ENCODE results near the gene NPDC1. TPM values are rescaled to one million over a fixed set of nuclear protein-coding genes. Genes with fewer than 3 reads are reported as not detected.

NPDC1 gene
- total RNA-seq, 1 donor from 2014 or later: 63.9 TPM

DNA sequence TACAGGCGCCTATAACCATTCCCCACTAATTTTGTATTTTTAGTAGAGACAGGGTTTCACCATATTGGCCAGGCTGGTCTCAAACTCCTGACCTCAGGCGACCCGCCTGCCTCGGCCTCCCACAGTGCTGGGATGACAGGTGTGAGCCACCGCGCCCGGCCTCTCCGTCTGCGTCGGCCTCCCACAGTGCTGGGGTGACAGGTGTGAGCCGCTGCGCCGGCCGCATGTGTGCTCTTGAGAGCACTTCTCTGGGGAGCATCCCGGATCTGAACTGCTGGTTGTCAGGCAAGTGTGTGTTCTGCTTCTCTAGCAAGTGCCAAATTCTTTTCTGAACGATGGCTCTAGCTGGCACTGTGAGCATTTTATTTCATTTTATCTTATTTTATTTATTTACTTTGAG, 11.6 kb upstream of the NPDC1 start:
- H3K4me3 ChIP-seq: no peak overlapping the region
- intact Hi-C loops (cut with micrococcal nuclease): no loop called here
- no peaks in the 10 kb centered on the region for H3K9me3 ChIP-seq (replicated peaks)
- peaks cover 23% of the 10 kb centered on the region for H3K27me3 ChIP-seq (ENCODE audit: low read depth)
- H3K36me3 ChIP-seq: no peaks in the 10 kb centered on the region
- H3K4me1 ChIP-seq: peaks cover 52% of the 10 kb centered on the region
- TF ChIP-seq, protein P1, sequence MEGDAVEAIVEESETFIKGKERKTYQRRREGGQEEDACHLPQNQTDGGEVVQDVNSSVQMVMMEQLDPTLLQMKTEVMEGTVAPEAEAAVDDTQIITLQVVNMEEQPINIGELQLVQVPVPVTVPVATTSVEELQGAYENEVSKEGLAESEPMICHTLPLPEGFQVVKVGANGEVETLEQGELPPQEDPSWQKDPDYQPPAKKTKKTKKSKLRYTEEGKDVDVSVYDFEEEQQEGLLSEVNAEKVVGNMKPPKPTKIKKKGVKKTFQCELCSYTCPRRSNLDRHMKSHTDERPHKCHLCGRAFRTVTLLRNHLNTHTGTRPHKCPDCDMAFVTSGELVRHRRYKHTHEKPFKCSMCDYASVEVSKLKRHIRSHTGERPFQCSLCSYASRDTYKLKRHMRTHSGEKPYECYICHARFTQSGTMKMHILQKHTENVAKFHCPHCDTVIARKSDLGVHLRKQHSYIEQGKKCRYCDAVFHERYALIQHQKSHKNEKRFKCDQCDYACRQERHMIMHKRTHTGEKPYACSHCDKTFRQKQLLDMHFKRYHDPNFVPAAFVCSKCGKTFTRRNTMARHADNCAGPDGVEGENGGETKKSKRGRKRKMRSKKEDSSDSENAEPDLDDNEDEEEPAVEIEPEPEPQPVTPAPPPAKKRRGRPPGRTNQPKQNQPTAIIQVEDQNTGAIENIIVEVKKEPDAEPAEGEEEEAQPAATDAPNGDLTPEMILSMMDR (IDR thresholded peaks at IDR 0.05; ENCODE audit: borderline replicate concordance): no peak
- DNase-seq: no peak
- peak overlapping the region; percentile 93 for H3K27ac ChIP-seq (replicated peaks)

GRCh38 chr9:137056739-137057415, 10.9 kb upstream of the NPDC1 start:
- Histone ChIP-seq H3K4me1 (peaks cover 54% of the 10 kb centered on the region), H3K27me3 (ENCODE audit: low read depth) (peaks cover 30% of the 10 kb centered on the region), H3K9me3 (replicated peaks) (no peaks in the 10 kb centered on the region), H3K4me3 (no peak overlapping the region), H3K27ac (replicated peaks) (peak overlapping the region; percentile 93), H3K36me3 (no peaks in the 10 kb centered on the region)
- intact Hi-C loops (cut with micrococcal nuclease): no loop called here
- no peak for DNase-seq
- TF ChIP-seq, protein P1 (IDR thresholded peaks at IDR 0.05; ENCODE audit: borderline replicate concordance): no peak

- Histone ChIP-seq H3K36me3 (no peaks in the 10 kb centered on the region), H3K27ac (replicated peaks) (peak overlapping the region; percentile 93), H3K4me3 (peak overlapping the region; percentile 64), H3K27me3 (ENCODE audit: low read depth) (peaks cover 42% of the 10 kb centered on the region), H3K4me1 (peaks cover 54% of the 10 kb centered on the region), H3K9me3 (replicated peaks) (no peaks in the 10 kb centered on the region)
- peak; percentile 95 for DNase-seq
- TF ChIP-seq, protein P1 (IDR thresholded peaks at IDR 0.05; ENCODE audit: borderline replicate concordance): no peak
- intact Hi-C loops (cut with micrococcal nuclease): no loop called here
Observed at GRCh38 chr9:137055385-137056364, 9.7 kb upstream of the NPDC1 start.

GRCh38 chr9:137054932-137055384, 9.0 kb upstream of the NPDC1 start:
- H3K27ac ChIP-seq (replicated peaks): peak overlapping the region; percentile 93
- TF ChIP-seq, protein P1 (IDR thresholded peaks at IDR 0.05; ENCODE audit: borderline replicate concordance): no peak
- intact Hi-C loops (cut with micrococcal nuclease): no loop called here
- H3K4me1 ChIP-seq: peaks cover 54% of the 10 kb centered on the region
- no peak for DNase-seq
- H3K9me3 ChIP-seq (replicated peaks): no peaks in the 10 kb centered on the region
- H3K4me3 ChIP-seq: peak overlapping the region; percentile 64
- H3K27me3 ChIP-seq (ENCODE audit: low read depth): peaks cover 48% of the 10 kb centered on the region
- H3K36me3 ChIP-seq: no peaks in the 10 kb centered on the region
